Trophoblast cell (in vitro differentiated cells and primary cell): ENCODE measurements around the gene PFKP.

Experiments
- DNase-seq, 2 donors: peaks; one replicate each; pipeline ENCODE4 v3.0.0-alpha.2; 2016
- H2AFZ ChIP-seq: 2 replicates; pipeline ENCODE4 v1.6.1; 2013; ENCODE audit warnings: low read length, moderate library complexity, mild to moderate bottlenecking; ENCODE audit not compliant: insufficient read depth, poor library complexity
- H2AK5ac ChIP-seq: 2 replicates; pipeline ENCODE4 v1.6.1; 2013; ENCODE audit warnings: mild to moderate bottlenecking, low read length
- H2BK120ac ChIP-seq: 2 replicates; pipeline ENCODE4 v1.6.1; 2013; ENCODE audit warnings: low read length, mild to moderate bottlenecking, moderate library complexity; ENCODE audit not compliant: insufficient read depth, poor library complexity
- H2BK12ac ChIP-seq: 2 replicates; pipeline ENCODE4 v1.6.1; 2013; ENCODE audit warnings: mild to moderate bottlenecking, low read length, moderate library complexity
- H2BK5ac ChIP-seq: 2 replicates; pipeline ENCODE4 v1.6.1; 2013; ENCODE audit warnings: low read length, low read depth, moderate library complexity, mild to moderate bottlenecking; ENCODE audit not compliant: poor library complexity
- H3K14ac ChIP-seq: 2 replicates; pipeline ENCODE4 v1.6.1; 2013; ENCODE audit warnings: mild to moderate bottlenecking, low read length
- H3K18ac ChIP-seq: 2 replicates; pipeline ENCODE4 v1.6.1; 2013; ENCODE audit warnings: mild to moderate bottlenecking, low read length
- H3K23ac ChIP-seq: 2 replicates; pipeline ENCODE4 v1.6.1; 2013; ENCODE audit warnings: low read length
- H3K27ac ChIP-seq: 2 replicates; pipeline ENCODE4 v1.5.1; 2013; ENCODE audit warnings: low read depth, mild to moderate bottlenecking, inconsistent platforms, low read length, moderate library complexity
- H3K27me3 ChIP-seq: 2 replicates; pipeline ENCODE4 v1.6.1; 2013; ENCODE audit warnings: inconsistent platforms, mild to moderate bottlenecking, low read length, moderate library complexity; ENCODE audit not compliant: insufficient read depth
- H3K36me3 ChIP-seq, 2 experiments: 1 replicate in 1 of 2; 2 replicates in 1 of 2; pipeline ENCODE4 v1.6.1; 2013; ENCODE audit warnings: low read length in 2 of 2, mild to moderate bottlenecking in 2 of 2, moderate library complexity in 1 of 2; ENCODE audit not compliant: insufficient read depth in 2 of 2, control insufficient read depth in 1 of 2
- H3K4ac ChIP-seq: 2 replicates; pipeline ENCODE4 v1.6.1; 2013; ENCODE audit warnings: low read depth, mild to moderate bottlenecking, low read length, moderate library complexity
- H3K4me1 ChIP-seq, 2 experiments: 1 replicate in 1 of 2; 2 replicates in 1 of 2; pipeline ENCODE4 v1.6.1; 2013; ENCODE audit warnings: low read length in 2 of 2, mild to moderate bottlenecking in 2 of 2, moderate library complexity in 1 of 2; ENCODE audit not compliant: insufficient read depth in 2 of 2, control insufficient read depth in 1 of 2
- H3K4me2 ChIP-seq: 2 replicates; pipeline ENCODE4 v1.6.1; 2013; ENCODE audit warnings: inconsistent platforms, mild to moderate bottlenecking, low read length, moderate library complexity
- H3K4me3 ChIP-seq: 2 replicates; pipeline ENCODE4 v1.5.1; 2013; ENCODE audit warnings: mild to moderate bottlenecking, low read depth, low read length, inconsistent platforms
- H3K79me1 ChIP-seq: one replicate; pipeline ENCODE4 v1.6.1; 2013; ENCODE audit warnings: low read length
- H3K79me2 ChIP-seq: 2 replicates; pipeline ENCODE4 v1.6.1; 2013; ENCODE audit warnings: low read length, mild to moderate bottlenecking; ENCODE audit not compliant: control insufficient read depth, insufficient read depth, poor library complexity
- H3K9ac ChIP-seq: 2 replicates; pipeline ENCODE4 v1.6.1; 2013; ENCODE audit warnings: mild to moderate bottlenecking, low read length
- H3K9me3 ChIP-seq: 2 replicates; pipeline ENCODE4 v1.6.1; 2013; ENCODE audit warnings: low read depth, mild to moderate bottlenecking, control low read depth, inconsistent platforms, low read length; ENCODE audit not compliant: insufficient read depth
- H4K12ac ChIP-seq: 2 replicates; pipeline ENCODE4 v1.6.1; 2013; ENCODE audit warnings: low read depth, mild to moderate bottlenecking, low read length, moderate library complexity
- H4K8ac ChIP-seq: 2 replicates; pipeline ENCODE4 v1.6.1; 2013; ENCODE audit warnings: low read depth, mild to moderate bottlenecking, low read length, moderate library complexity
- H4K91ac ChIP-seq: one replicate; pipeline ENCODE4 v1.6.1; 2013; ENCODE audit warnings: low read depth, mild to moderate bottlenecking, low read length, moderate library complexity
- WGBS: extraction: QIAGEN DNeasy Blood & Tissue Kit; methylation state at CpG from one replicate; pipeline ENCODE4 v1.1.7; 2013; ENCODE audit warnings: missing lambda C conversion rate; ENCODE audit not compliant: insufficient read length, insufficient coverage; ENCODE audit errors: extremely low coverage; 5-methylcytosine and 5-hydroxymethylcytosine counted together

The PFKP gene

GRCh38 chr10:3118641-3119091 is 51.3 kb downstream of the PFKP start:
- Histone ChIP-seq H2AK5ac (no peak overlapping the region), H3K4me3 (no peak overlapping the region), H2BK120ac (no peak overlapping the region), H3K4me1 (no peaks in the 10 kb centered on the region), H3K79me1 (no peaks in the 10 kb centered on the region), H4K8ac (no peak overlapping the region), H3K79me2 (no peaks in the 10 kb centered on the region), H3K14ac (no peak overlapping the region), H2BK5ac (no peak overlapping the region), H3K23ac (no peak overlapping the region), H3K36me3 (peaks cover 72 to 73% of the 10 kb centered on the region in 2 experiments), H3K27me3 (no peaks in the 10 kb centered on the region), H3K4me2 (no peak overlapping the region), H4K91ac (no peak overlapping the region), H3K9ac (no peak overlapping the region), H3K9me3 (no peaks in the 10 kb centered on the region), H4K12ac (no peak overlapping the region), H3K27ac (no peak overlapping the region), H3K4ac (no peak overlapping the region), H2BK12ac (no peak overlapping the region), H2AFZ (no peak overlapping the region), H3K18ac (peak overlapping the region; percentile 22)
- DNase-seq: no peak
- no CpG with 5 or more reads among the region's 32 CpGs for WGBS

GRCh38 chr10:3119796-3120459 is 52.6 kb downstream of the PFKP start:
- Histone ChIP-seq H2BK5ac (no peak overlapping the region), H2AK5ac (no peak overlapping the region), H3K9ac (no peak overlapping the region), H4K91ac (no peak overlapping the region), H4K12ac (no peak overlapping the region), H4K8ac (no peak overlapping the region), H3K27ac (no peak overlapping the region), H2AFZ (no peak overlapping the region), H3K27me3 (no peaks in the 10 kb centered on the region), H3K36me3 (peaks cover 75% of the 10 kb centered on the region in 2 experiments), H3K79me1 (peaks cover 2% of the 10 kb centered on the region), H3K4ac (no peak overlapping the region), H3K23ac (no peak overlapping the region), H2BK12ac (no peak overlapping the region), H3K9me3 (no peaks in the 10 kb centered on the region), H3K79me2 (no peaks in the 10 kb centered on the region), H3K18ac (no peak overlapping the region), H3K4me2 (no peak overlapping the region), H3K14ac (no peak overlapping the region), H2BK120ac (no peak overlapping the region), H3K4me1 (no peaks in the 10 kb centered on the region), H3K4me3 (no peak overlapping the region)
- no CpG with 5 or more reads among the region's 31 CpGs for WGBS
- DNase-seq: no peak

GRCh38 chr10:3122034-3122433 is 54.7 kb downstream of the PFKP start:
- Histone ChIP-seq H4K12ac (no peak overlapping the region), H2AK5ac (no peak overlapping the region), H3K79me2 (no peaks in the 10 kb centered on the region), H3K18ac (no peak overlapping the region), H3K79me1 (peaks cover 2% of the 10 kb centered on the region), H2BK120ac (no peak overlapping the region), H2BK5ac (no peak overlapping the region), H3K4me3 (no peak overlapping the region), H3K4me2 (no peak overlapping the region), H3K9me3 (no peaks in the 10 kb centered on the region), H2AFZ (no peak overlapping the region), H3K14ac (no peak overlapping the region), H3K9ac (no peak overlapping the region), H3K23ac (no peak overlapping the region), H3K4ac (no peak overlapping the region), H4K91ac (no peak overlapping the region), H3K27me3 (no peaks in the 10 kb centered on the region), H3K27ac (no peak overlapping the region), H3K4me1 (peaks cover 4% of the 10 kb centered on the region in 2 experiments), H4K8ac (no peak overlapping the region), H3K36me3 (peaks cover 75% of the 10 kb centered on the region in 2 experiments), H2BK12ac (no peak overlapping the region)
- DNase-seq: no peak
- no CpG with 5 or more reads among the region's 14 CpGs for WGBS

GRCh38 chr10:3122486-3123205 is 55.3 kb downstream of the PFKP start:
- Histone ChIP-seq H2BK5ac (no peak overlapping the region), H2BK12ac (no peak overlapping the region), H3K9me3 (no peaks in the 10 kb centered on the region), H3K4ac (no peak overlapping the region), H3K36me3 (peaks cover 75 to 76% of the 10 kb centered on the region in 2 experiments), H2BK120ac (no peak overlapping the region), H3K4me1 (peaks cover 5 to 6% of the 10 kb centered on the region in 2 experiments), H2AFZ (no peak overlapping the region), H3K79me2 (no peaks in the 10 kb centered on the region), H3K27me3 (no peaks in the 10 kb centered on the region), H3K9ac (no peak overlapping the region), H3K4me2 (no peak overlapping the region), H2AK5ac (no peak overlapping the region), H4K91ac (no peak overlapping the region), H3K23ac (no peak overlapping the region), H3K4me3 (no peak overlapping the region), H4K12ac (no peak overlapping the region), H3K14ac (no peak overlapping the region), H3K18ac (no peak overlapping the region), H4K8ac (no peak overlapping the region), H3K79me1 (peaks cover 2% of the 10 kb centered on the region), H3K27ac (no peak overlapping the region)
- peak; percentile 83 for DNase-seq
- WGBS: no CpG with 5 or more reads among the region's 27 CpGs
